Testis (tissue), 2 donors: ENCODE data around the gene LRRC3.

ENCODE experiments used
- POLR2A ChIP-seq: fragments of 450-650 bp; IDR thresholded peaks from one replicate; pipeline ENCODE4 v1.6.1; 2017; ENCODE audit warnings: antibody characterized with exemption, mild to moderate bottlenecking, moderate library complexity
- TF ChIP-seq, protein P1 (sequence below), 3 experiments: fragments of 450-650 bp in 2 of 3; fragments of 200-600 bp in 1 of 3; sonication (generic) in 1 of 3; IDR thresholded peaks; one replicate each; pipeline ENCODE4 v1.5.1; 2016 to 2019; ENCODE audit warnings: antibody characterized with exemption in 3 of 3, mild to moderate bottlenecking in 2 of 3, moderate library complexity in 1 of 3

DNA sequence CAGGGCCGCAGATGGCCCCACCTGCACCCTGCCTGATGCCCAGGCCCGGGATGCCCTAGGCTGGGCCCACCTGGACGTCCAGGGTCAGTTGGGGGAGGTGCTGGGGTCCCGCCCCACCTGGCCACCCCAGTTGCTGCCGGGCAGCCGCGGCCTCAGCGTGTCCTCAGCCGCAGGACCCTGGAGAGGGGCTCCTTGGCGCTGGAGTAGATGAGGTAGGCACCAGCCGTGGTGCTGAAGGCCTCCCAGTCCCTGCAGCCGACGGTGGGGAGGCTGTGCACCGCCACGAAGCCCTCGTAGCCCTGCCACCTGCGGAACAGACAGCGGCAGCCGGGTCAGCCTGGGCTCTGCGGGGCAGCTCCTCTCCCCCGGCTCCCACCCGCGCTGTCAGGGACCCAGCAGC lies 44.3 kb downstream of the LRRC3 start:
- TF ChIP-seq POLR2A: no peak
- TF ChIP-seq, protein P1, sequence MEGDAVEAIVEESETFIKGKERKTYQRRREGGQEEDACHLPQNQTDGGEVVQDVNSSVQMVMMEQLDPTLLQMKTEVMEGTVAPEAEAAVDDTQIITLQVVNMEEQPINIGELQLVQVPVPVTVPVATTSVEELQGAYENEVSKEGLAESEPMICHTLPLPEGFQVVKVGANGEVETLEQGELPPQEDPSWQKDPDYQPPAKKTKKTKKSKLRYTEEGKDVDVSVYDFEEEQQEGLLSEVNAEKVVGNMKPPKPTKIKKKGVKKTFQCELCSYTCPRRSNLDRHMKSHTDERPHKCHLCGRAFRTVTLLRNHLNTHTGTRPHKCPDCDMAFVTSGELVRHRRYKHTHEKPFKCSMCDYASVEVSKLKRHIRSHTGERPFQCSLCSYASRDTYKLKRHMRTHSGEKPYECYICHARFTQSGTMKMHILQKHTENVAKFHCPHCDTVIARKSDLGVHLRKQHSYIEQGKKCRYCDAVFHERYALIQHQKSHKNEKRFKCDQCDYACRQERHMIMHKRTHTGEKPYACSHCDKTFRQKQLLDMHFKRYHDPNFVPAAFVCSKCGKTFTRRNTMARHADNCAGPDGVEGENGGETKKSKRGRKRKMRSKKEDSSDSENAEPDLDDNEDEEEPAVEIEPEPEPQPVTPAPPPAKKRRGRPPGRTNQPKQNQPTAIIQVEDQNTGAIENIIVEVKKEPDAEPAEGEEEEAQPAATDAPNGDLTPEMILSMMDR (IDR thresholded peaks at IDR 0.05): no peak
